GM12801 (cell line): Measurements from ENCODE around the gene ZNF219.

Source experiments
- CTCF ChIP-seq: IDR thresholded peaks from one replicate; pipeline ENCODE4 v1.5.1; 2011; ENCODE audit warnings: control low read depth; ENCODE audit not compliant: insufficient read length; ENCODE audit errors: extremely low read depth

The ZNF219 gene

GRCh38 chr14:21101802-21102413 lies 3.5 kb upstream of the ZNF219 start:
- no peak for TF ChIP-seq CTCF

- no peak for TF ChIP-seq CTCF
These were observed 2.5 kb upstream of the ZNF219 start, which contains the start of gene TMEM253 for GRCh38 chr14:21100931-21101330. Gene TMEM253 (plus strand): TSS chr14:21101066. CDS start chr14:21101344, 278 bp downstream.

GRCh38 chr14:21099596-21099985 lies 1.1 kb upstream of the ZNF219 start:
- TF ChIP-seq CTCF: no peak

GRCh38 chr14:21098892-21099595 lies 589 bp upstream of the ZNF219 start:
- TF ChIP-seq CTCF: no peak

- no peak for TF ChIP-seq CTCF
These were observed 799 bp downstream of the ZNF219 start for GRCh38 chr14:21097636-21098075.

GRCh38 chr14:21096978-21097635 lies 1.3 kb downstream of the ZNF219 start:
- no peak for TF ChIP-seq CTCF

- TF ChIP-seq CTCF: no peak
These were observed 2.0 kb downstream of the ZNF219 start for GRCh38 chr14:21096438-21096837.
